HL-60 (cell line): ENCODE data around the gene TGFB1I1.

Source experiments
- POLR2AphosphoS5 ChIP-seq: IDR thresholded peaks from 2 replicates; pipeline ENCODE4 v1.6.1; 2012; ENCODE audit warnings: low read depth
- TF ChIP-seq, protein P1 (sequence below): IDR thresholded peaks from one replicate; pipeline ENCODE4 v1.5.1; 2011; ENCODE audit warnings: low read length, control low read depth, inconsistent platforms; ENCODE audit not compliant: insufficient read depth

DNA sequence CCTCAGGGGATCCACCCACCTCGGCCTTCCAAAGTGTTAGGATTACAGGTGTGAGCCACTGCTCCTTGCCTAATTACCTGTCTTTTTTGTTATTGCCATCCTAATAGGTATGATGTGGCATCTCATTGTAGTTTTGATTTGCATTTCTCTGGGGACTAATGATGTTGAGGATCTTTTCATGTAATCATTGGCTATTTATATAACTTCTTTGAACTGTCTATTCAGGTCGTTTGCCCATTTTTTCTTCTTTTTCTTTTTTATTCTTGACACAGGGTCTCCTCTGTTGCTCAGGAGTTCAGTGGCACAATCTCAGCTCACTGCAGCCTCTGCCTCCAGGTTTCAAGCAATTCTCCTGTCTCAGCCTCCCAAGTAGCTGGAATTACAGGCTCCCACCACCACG, 1.3 kb upstream of the TGFB1I1 start:
- TF ChIP-seq, protein P1, sequence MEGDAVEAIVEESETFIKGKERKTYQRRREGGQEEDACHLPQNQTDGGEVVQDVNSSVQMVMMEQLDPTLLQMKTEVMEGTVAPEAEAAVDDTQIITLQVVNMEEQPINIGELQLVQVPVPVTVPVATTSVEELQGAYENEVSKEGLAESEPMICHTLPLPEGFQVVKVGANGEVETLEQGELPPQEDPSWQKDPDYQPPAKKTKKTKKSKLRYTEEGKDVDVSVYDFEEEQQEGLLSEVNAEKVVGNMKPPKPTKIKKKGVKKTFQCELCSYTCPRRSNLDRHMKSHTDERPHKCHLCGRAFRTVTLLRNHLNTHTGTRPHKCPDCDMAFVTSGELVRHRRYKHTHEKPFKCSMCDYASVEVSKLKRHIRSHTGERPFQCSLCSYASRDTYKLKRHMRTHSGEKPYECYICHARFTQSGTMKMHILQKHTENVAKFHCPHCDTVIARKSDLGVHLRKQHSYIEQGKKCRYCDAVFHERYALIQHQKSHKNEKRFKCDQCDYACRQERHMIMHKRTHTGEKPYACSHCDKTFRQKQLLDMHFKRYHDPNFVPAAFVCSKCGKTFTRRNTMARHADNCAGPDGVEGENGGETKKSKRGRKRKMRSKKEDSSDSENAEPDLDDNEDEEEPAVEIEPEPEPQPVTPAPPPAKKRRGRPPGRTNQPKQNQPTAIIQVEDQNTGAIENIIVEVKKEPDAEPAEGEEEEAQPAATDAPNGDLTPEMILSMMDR, result no peak
- no peak for TF ChIP-seq POLR2AphosphoS5
